Measurements from ENCODE around the gene RPS25. TPM values are rescaled to one million over a fixed set of nuclear protein-coding genes. Genes with fewer than 3 reads are reported as not detected.

RPS25 gene
- total and polyA plus RNA-seq, 9 of the 15 experiments (the other 6 are each of a cell fraction or from before 2014, with no cell fraction given), result 1,553 to 5,486 (median 2,471) TPM

GRCh38 chr11:118980191-118980881 is 37.8 kb downstream of the RPS25 start (continued):
- TF ChIP-seq SOX6 (IDR thresholded peaks at IDR 0.05) (peak; percentile 67), HDAC2 (IDR thresholded peaks at IDR 0.05) (peak; percentile 92), HDAC6 (IDR thresholded peaks at IDR 0.05; ENCODE audit: low read depth, low read length) (no peak), SFPQ (IDR thresholded peaks at IDR 0.05; ENCODE audit: low read depth, low read length) (no peak), RBFOX2 (IDR thresholded peaks at IDR 0.05; ENCODE audit: low read depth, low read length) (peak; percentile 72), NR2C1 (IDR thresholded peaks at IDR 0.05) (peak; percentile 44; the same call in 1 of the 2 replicates), NR2C1 (tag; IDR thresholded peaks at IDR 0.05) (peak; percentile 59), PHF8 (IDR thresholded peaks at IDR 0.05; ENCODE audit: borderline replicate concordance, low read length) (peak; percentile 66; the same call in 1 of the 2 replicates), TAF7 (tag; IDR thresholded peaks at IDR 0.05) (no peak), CREB1 (IDR thresholded peaks at IDR 0.05) (no peak; the same call in 1 of the 2 replicates), CREB1 (CRISPR knock-in tag; IDR thresholded peaks at IDR 0.05) (peak; percentile 57; the same call in 1 of the 2 replicates), ZNF644 (tag; IDR thresholded peaks at IDR 0.05; ENCODE audit: low read depth) (0 out of 2 replicates have a peak, but pooled peaks have one; percentile 40), RAD51 (IDR thresholded peaks at IDR 0.05; ENCODE audit: borderline replicate concordance, low read depth) (peak; percentile 82), MECOM (CRISPR knock-in tag; IDR thresholded peaks at IDR 0.05) (peak; percentile 30; the same call in 1 of the 2 replicates), HMG20A (CRISPR knock-in tag; conservative IDR thresholded peaks at IDR 0.05) (no peak), ETS1 (conservative IDR thresholded peaks at IDR 0.05; ENCODE audit: control insufficient read depth, low read depth, low read length) (no peak), MEIS2 (IDR thresholded peaks at IDR 0.05; ENCODE audit: partially characterized antibody) (peak; percentile 95), TBL1XR1 (IDR thresholded peaks at IDR 0.05; ENCODE audit: low read length in 2 of 2) (0 out of 4 replicates have a peak, but pooled peaks of 1 of the 2 experiments have one; percentile 58), MEF2A (IDR thresholded peaks at IDR 0.05; ENCODE audit: control insufficient read depth, low read depth, low read length) (no peak), RCOR1 (IDR thresholded peaks at IDR 0.05; ENCODE audit: borderline replicate concordance in 1 of 2, low read depth in 2 of 2, low read length in 2 of 2) (peak in 1 of 2 experiments; percentile 63; a peak in 2 of 4 replicates), NKRF (IDR thresholded peaks at IDR 0.05; ENCODE audit: borderline replicate concordance) (peak; percentile 88)

All from K562 (cell line).